Endothelial cell of umbilical vein (primary cell): ENCODE results near the gene TNFRSF21. TPM values are rescaled to one million over a fixed set of nuclear protein-coding genes. Genes with fewer than 3 reads are reported as not detected.

Experiments used
- BruUV-seq: library from RNA; stranded (reverse); fragments of 400-500 nt; replicated peaks from 2 replicates; lab custom pipeline; 2021; lab: Mats Ljungman, UMichigan
- CTCF ChIA-PET: fragments of 300-600, 350-600 bp; sonication (Branson Sonifier 250); formaldehyde crosslinking; loops from one replicate; lab custom pipeline; 2021; ENCODE audit warnings: antibody characterized with exemption, inconsistent platforms; lab: Charles Lee
- POLR2A ChIA-PET: fragments of 300-600, 350-600 bp; sonication (Branson Sonifier 250); formaldehyde crosslinking; loops from one replicate; lab custom pipeline; 2021; ENCODE audit warnings: antibody characterized with exemption, inconsistent platforms; lab: Charles Lee
- DNase-seq: peaks from one replicate; pipeline ENCODE4 v3.0.0-alpha.2; 2011; ENCODE audit warnings: low read depth, low spot score
- FAIRE-seq: peaks from 2 replicates; lab custom pipeline; 2011; peaks lifted over from hg19 to GRCh38; lab: Jason Lieb, UNC
- H2AFZ ChIP-seq: 2 replicates; pipeline ENCODE4 v1.6.0; 2012; ENCODE audit warnings: low read depth, low read length, control low read depth, inconsistent platforms
- H3K27ac ChIP-seq: 2 replicates; pipeline ENCODE4 v1.5.1; 2011; ENCODE audit warnings: low read depth, mild to moderate bottlenecking, control low read depth, low read length, moderate library complexity; ENCODE audit not compliant: insufficient read depth
- H3K27me3 ChIP-seq, 2 experiments: 2 replicates each; pipeline versions ENCODE4 v1.6.0 to v1.6.1; 2011; ENCODE audit warnings: low read length in 2 of 2, mixed read lengths in 1 of 2; ENCODE audit not compliant: control insufficient read depth in 2 of 2, insufficient read depth in 2 of 2
- H3K36me3 ChIP-seq, 2 experiments: 2 replicates in 1 of 2; 3 replicates in 1 of 2; pipeline ENCODE4 v1.5.1; 2011; ENCODE audit warnings: low read length in 2 of 2, mild to moderate bottlenecking in 1 of 2, moderate library complexity in 1 of 2; ENCODE audit not compliant: control insufficient read depth in 2 of 2, insufficient read depth in 2 of 2; ENCODE audit errors: extremely low read depth in 1 of 2
- H3K4me1 ChIP-seq: 3 replicates; pipeline ENCODE4 v1.5.1; 2011; ENCODE audit warnings: mild to moderate bottlenecking, low read length; ENCODE audit not compliant: control insufficient read depth, insufficient read depth; ENCODE audit errors: extremely low read depth
- H3K4me2 ChIP-seq: 2 replicates; pipeline ENCODE4 v1.6.1; 2011; ENCODE audit warnings: low read length, control low read depth, mixed read lengths; ENCODE audit not compliant: insufficient read depth
- H3K4me3 ChIP-seq, 3 experiments: fragments of 200-600 bp in 1 of 3; sonication (generic), shearing (Covaris generic) in 1 of 3; replicated peaks in 1 of 3; 2 replicates each; pipeline ENCODE4 v1.5.1; 2011 to 2016; ENCODE audit warnings: control low read depth in 3 of 3, low read length in 3 of 3, mild to moderate bottlenecking in 2 of 3, inconsistent platforms in 1 of 3, low read depth in 1 of 3, moderate library complexity in 1 of 3; ENCODE audit not compliant: insufficient read depth in 1 of 3
- H3K79me2 ChIP-seq: 2 replicates; pipeline ENCODE4 v1.6.0; 2012; ENCODE audit warnings: low read length, inconsistent platforms; ENCODE audit not compliant: control insufficient read depth, insufficient read depth
- H3K9ac ChIP-seq: replicated peaks from 2 replicates; pipeline ENCODE3; 2011; ENCODE audit warnings: low read length, control low read depth; ENCODE audit not compliant: insufficient read depth; ENCODE audit errors: extremely low read depth
- H3K9me1 ChIP-seq: replicated peaks from 3 replicates; pipeline ENCODE4 v1.6.0; 2011; ENCODE audit warnings: mild to moderate bottlenecking, low read length; ENCODE audit not compliant: control insufficient read depth, insufficient read depth; ENCODE audit errors: extremely low read depth
- H3K9me3 ChIP-seq: replicated peaks from 2 replicates; pipeline ENCODE4 v1.5.1; 2012; ENCODE audit warnings: low read length, inconsistent platforms; ENCODE audit not compliant: control insufficient read depth, insufficient read depth
- H4K20me1 ChIP-seq: replicated peaks from 2 replicates; pipeline ENCODE3; 2011; ENCODE audit warnings: mild to moderate bottlenecking, low read length; ENCODE audit not compliant: control insufficient read depth, insufficient read depth; ENCODE audit errors: extremely low read depth
- EZH2 ChIP-seq: IDR thresholded peaks from 2 replicates; pipeline ENCODE4 v1.6.1; 2012; ENCODE audit warnings: borderline replicate concordance, low read depth, mild to moderate bottlenecking, moderate library complexity, low read length, inconsistent platforms; ENCODE audit not compliant: severe bottlenecking
- FOS ChIP-seq: IDR thresholded peaks from 2 replicates; pipeline ENCODE4 v1.6.1; 2011; ENCODE audit warnings: mild to moderate bottlenecking, low read length, moderate library complexity, borderline replicate concordance; ENCODE audit not compliant: insufficient read depth
- GATA2 ChIP-seq: IDR thresholded peaks from 2 replicates; pipeline ENCODE4 v1.7.0; 2011; ENCODE audit warnings: low read depth, mild to moderate bottlenecking, moderate library complexity, mixed read lengths, low read length; ENCODE audit not compliant: insufficient read length, insufficient read depth
- JUN ChIP-seq: IDR thresholded peaks from 2 replicates; pipeline ENCODE4 v1.6.1; 2011; ENCODE audit warnings: borderline replicate concordance, low read depth; ENCODE audit not compliant: insufficient read length, insufficient read depth
- MYC ChIP-seq: IDR thresholded peaks from one replicate; pipeline ENCODE4 v1.6.1; 2011; ENCODE audit warnings: mild to moderate bottlenecking, low read depth, low read length
- POLR2A ChIP-seq: IDR thresholded peaks from 2 replicates; pipeline ENCODE4 v1.6.1; 2012; ENCODE audit warnings: low read depth, mild to moderate bottlenecking, control low read depth, low read length
- POLR2AphosphoS5 ChIP-seq: IDR thresholded peaks from 2 replicates; pipeline ENCODE4 v1.6.1; 2012; ENCODE audit warnings: low read depth, mild to moderate bottlenecking, control low read depth, low read length, moderate library complexity; ENCODE audit not compliant: insufficient read depth
- dilution Hi-C: fragments of 300-500 bp; cut with MboI; formaldehyde crosslinking; loops from one replicate; pipeline ENCODE4 v1.15.0; 2019; ENCODE audit warnings: low sequenced_read_pairs; ENCODE audit not compliant: extremely low pct_ligation_motif_present
- intact Hi-C: fragments of 100-400 bp; cut with micrococcal nuclease; formaldehyde crosslinking; loops from one replicate; pipeline ENCODE4 v1.10.0; 2022
- polyA plus RNA-seq, 4 experiments: library from polyadenylated mRNA; depleted of rRNA in 3 of 4; stranded (reverse) in 3 of 4; unstranded in 1 of 4; fragments of >200 nt; gene quantifications; 2 replicates each; pipeline versions ENCODE4 v1.2.1 to v1.2.3, GENCODE V29; 2011 to 2012; ENCODE audit warnings: missing spikeins in 1 of 4
- total RNA-seq: library from RNA; stranded (reverse); gene quantifications from 2 replicates; pipeline ENCODE4 v1.2.3, GENCODE V29; 2021
- TF ChIP-seq, protein P1 (sequence below), 2 donors: IDR thresholded peaks; 1 replicate in 1 of 2; 2 replicates in 1 of 2; pipeline ENCODE4 v1.5.1; 2011; ENCODE audit warnings: low read length in 2 of 2, mild to moderate bottlenecking in 2 of 2, moderate library complexity in 2 of 2, control low read depth in 1 of 2, inconsistent platforms in 1 of 2, low read depth in 1 of 2; ENCODE audit not compliant: insufficient read depth in 1 of 2; ENCODE audit errors: extremely low read depth in 1 of 2
- TF ChIP-seq, protein P2 (sequence below): IDR thresholded peaks from 2 replicates; pipeline ENCODE4 v1.6.1; 2011; ENCODE audit not compliant: insufficient read depth, insufficient read length

Gene TNFRSF21
- total and polyA plus RNA-seq, 2 donors (not counting 3 experiments of a cell fraction or from before 2014, with no cell fraction given) = 26.0 to 40.6 TPM

DNA sequence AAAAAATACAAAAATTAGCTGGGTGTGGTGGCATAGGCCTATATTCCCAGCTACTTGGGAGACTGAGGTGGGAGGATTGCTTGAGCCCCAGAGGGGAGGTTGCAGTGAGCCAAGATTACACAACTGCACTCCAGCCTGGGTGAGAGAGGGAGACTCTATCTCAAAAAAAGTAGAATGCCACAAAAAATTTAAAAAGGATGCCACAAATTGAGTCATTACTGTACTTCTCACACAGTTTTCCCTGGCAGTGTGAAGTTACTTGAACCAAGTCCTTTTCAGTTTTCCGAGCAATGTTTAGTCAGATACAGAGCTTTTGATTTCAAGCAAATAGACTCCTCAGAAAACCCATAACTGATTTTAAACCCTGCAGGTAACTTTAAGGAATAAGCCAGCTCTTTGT, 53.3 kb downstream of the TNFRSF21 start:
- no peak for TF ChIP-seq EZH2
- no peak for TF ChIP-seq FOS
- TF ChIP-seq MYC = no peak
- TF ChIP-seq POLR2AphosphoS5 = no peak
- TF ChIP-seq JUN = no peak
- no peak for TF ChIP-seq GATA2
- TF ChIP-seq, protein P1, sequence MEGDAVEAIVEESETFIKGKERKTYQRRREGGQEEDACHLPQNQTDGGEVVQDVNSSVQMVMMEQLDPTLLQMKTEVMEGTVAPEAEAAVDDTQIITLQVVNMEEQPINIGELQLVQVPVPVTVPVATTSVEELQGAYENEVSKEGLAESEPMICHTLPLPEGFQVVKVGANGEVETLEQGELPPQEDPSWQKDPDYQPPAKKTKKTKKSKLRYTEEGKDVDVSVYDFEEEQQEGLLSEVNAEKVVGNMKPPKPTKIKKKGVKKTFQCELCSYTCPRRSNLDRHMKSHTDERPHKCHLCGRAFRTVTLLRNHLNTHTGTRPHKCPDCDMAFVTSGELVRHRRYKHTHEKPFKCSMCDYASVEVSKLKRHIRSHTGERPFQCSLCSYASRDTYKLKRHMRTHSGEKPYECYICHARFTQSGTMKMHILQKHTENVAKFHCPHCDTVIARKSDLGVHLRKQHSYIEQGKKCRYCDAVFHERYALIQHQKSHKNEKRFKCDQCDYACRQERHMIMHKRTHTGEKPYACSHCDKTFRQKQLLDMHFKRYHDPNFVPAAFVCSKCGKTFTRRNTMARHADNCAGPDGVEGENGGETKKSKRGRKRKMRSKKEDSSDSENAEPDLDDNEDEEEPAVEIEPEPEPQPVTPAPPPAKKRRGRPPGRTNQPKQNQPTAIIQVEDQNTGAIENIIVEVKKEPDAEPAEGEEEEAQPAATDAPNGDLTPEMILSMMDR (IDR thresholded peaks at IDR 0.05; ENCODE audit: extremely low read depth in 1 of 2, insufficient read depth in 1 of 2, low read depth in 1 of 2, low read length in 2 of 2) = no peak
- TF ChIP-seq, protein P2, sequence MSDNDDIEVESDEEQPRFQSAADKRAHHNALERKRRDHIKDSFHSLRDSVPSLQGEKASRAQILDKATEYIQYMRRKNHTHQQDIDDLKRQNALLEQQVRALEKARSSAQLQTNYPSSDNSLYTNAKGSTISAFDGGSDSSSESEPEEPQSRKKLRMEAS = no peak
- no peak for TF ChIP-seq POLR2A
- DNase-seq (no peak), FAIRE-seq (no peak)
- no peak overlapping the region for H2AFZ ChIP-seq
- no peak overlapping the region for H3K9ac ChIP-seq
- dilution Hi-C loops = no loop called here
- no peaks in the 10 kb centered on the region for H3K27me3 ChIP-seq
- peaks cover 7% of the 10 kb centered on the region for H3K4me1 ChIP-seq
- H3K9me3 ChIP-seq = no peaks in the 10 kb centered on the region
- ChIA-PET POLR2A (no interaction called here), CTCF (interaction anchor here (1.1 to 1.5 kb wide), 2 partner anchors 9 kb away, joined by 3 to 4 read pairs; no protein-coding TSS in a partner anchor)
- H3K4me2 ChIP-seq = no peak overlapping the region
- no peaks in the 10 kb centered on the region for H3K79me2 ChIP-seq
- H3K27ac ChIP-seq = no peak overlapping the region
- H3K36me3 ChIP-seq = peaks cover 3 to 6% of the 10 kb centered on the region in 2 experiments
- H4K20me1 ChIP-seq = no peaks in the 10 kb centered on the region
- H3K4me3 ChIP-seq = no peak overlapping the region
- no TSS peak for BruUV-seq
- intact Hi-C loops = no loop called here
- H3K9me1 ChIP-seq = no peaks in the 10 kb centered on the region
